ENCODE results near the gene MACROH2A1. TPM values are rescaled to one million over a fixed set of nuclear protein-coding genes. Genes with fewer than 3 reads are reported as not detected.

The MACROH2A1 gene
- total and polyA plus RNA-seq, 2 donors (not counting 1 experiment from before 2014, with no cell fraction given): 95.6 to 191 TPM

DNA sequence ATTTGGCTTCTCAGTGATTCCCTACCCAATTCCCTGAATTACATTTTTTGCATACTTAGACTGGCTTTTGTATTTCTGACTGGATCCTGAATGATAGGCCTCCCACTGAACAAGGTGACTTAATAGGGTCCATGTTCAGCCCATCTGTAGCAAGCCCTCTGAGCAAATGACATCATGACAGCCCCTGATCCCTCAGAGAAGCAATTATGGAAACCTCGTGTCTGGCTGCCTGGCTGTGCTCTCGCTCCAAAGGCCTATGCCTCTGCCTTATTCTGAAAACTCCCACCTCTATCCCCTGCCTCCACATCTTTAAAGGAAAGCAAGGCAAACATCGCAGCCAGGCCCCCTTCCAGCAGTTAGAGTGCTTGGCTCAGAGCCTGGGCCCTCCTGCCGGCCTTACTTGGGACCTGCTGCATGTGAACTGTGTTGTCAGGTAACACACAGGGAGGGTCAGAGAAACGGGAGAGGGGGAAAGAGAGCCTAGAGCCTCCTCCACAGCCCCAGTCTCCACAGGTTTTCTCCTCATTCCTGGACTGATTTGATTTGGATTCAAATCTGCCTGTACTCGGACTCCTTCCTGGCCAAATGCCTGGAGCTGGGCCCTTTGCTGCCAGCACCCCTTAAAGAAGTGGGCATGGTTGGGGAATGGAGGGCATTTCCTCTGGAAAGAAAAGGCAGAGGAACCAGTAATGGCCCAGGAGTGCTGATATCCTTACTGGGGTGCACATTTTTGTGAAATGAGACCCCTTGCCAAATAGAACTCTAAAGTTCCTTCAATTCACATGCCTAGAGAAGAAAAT, 44.3 kb upstream of the MACROH2A1 start:
- Histone ChIP-seq H3K4me1 (ENCODE audit: control insufficient read depth, extremely low read depth, insufficient read depth, low read length) (peaks cover under 1% of the 10 kb centered on the region), H3K4me3 (replicated peaks in 1 of 4; ENCODE audit: control extremely low read depth in 1 of 4, insufficient read depth in 1 of 4, low read depth in 3 of 4, low read length in 4 of 4) (no peak overlapping the region), H3K4me2 (ENCODE audit: extremely low read depth, insufficient read depth, low read length) (no peak overlapping the region), H3K27ac (ENCODE audit: insufficient read depth, low read length) (no peak overlapping the region), H4K20me1 (ENCODE audit: control insufficient read depth, extremely low read depth, insufficient read depth, low read length) (no peaks in the 10 kb centered on the region), H3K9me3 (ENCODE audit: control insufficient read depth, insufficient read depth, low read depth, low read length) (no peaks in the 10 kb centered on the region), H3K36me3 (ENCODE audit: control insufficient read depth, insufficient read depth, low read length) (no peaks in the 10 kb centered on the region), H3K79me2 (ENCODE audit: control insufficient read depth, insufficient read depth, low read length) (no peaks in the 10 kb centered on the region), H2AFZ (ENCODE audit: low read length) (no peak overlapping the region), H3K27me3 (ENCODE audit: control insufficient read depth, insufficient read depth, low read length) (peaks cover 5% of the 10 kb centered on the region), H3K9ac (ENCODE audit: insufficient read depth, low read length) (no peak overlapping the region)
- TF ChIP-seq EZH2 (IDR thresholded peaks at IDR 0.05; ENCODE audit: low read length, missing control alignments): no peak
- TF ChIP-seq, protein P1, sequence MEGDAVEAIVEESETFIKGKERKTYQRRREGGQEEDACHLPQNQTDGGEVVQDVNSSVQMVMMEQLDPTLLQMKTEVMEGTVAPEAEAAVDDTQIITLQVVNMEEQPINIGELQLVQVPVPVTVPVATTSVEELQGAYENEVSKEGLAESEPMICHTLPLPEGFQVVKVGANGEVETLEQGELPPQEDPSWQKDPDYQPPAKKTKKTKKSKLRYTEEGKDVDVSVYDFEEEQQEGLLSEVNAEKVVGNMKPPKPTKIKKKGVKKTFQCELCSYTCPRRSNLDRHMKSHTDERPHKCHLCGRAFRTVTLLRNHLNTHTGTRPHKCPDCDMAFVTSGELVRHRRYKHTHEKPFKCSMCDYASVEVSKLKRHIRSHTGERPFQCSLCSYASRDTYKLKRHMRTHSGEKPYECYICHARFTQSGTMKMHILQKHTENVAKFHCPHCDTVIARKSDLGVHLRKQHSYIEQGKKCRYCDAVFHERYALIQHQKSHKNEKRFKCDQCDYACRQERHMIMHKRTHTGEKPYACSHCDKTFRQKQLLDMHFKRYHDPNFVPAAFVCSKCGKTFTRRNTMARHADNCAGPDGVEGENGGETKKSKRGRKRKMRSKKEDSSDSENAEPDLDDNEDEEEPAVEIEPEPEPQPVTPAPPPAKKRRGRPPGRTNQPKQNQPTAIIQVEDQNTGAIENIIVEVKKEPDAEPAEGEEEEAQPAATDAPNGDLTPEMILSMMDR (conservative IDR thresholded peaks at IDR 0.05 in 1 of 2, IDR thresholded peaks at IDR 0.05 in 1 of 2; ENCODE audit: low read depth in 1 of 2, low read length in 2 of 2): no peak
- DNase-seq (ENCODE audit: low read depth in 2 of 2): peak in 1 of 2 donors; percentile 30

DNA sequence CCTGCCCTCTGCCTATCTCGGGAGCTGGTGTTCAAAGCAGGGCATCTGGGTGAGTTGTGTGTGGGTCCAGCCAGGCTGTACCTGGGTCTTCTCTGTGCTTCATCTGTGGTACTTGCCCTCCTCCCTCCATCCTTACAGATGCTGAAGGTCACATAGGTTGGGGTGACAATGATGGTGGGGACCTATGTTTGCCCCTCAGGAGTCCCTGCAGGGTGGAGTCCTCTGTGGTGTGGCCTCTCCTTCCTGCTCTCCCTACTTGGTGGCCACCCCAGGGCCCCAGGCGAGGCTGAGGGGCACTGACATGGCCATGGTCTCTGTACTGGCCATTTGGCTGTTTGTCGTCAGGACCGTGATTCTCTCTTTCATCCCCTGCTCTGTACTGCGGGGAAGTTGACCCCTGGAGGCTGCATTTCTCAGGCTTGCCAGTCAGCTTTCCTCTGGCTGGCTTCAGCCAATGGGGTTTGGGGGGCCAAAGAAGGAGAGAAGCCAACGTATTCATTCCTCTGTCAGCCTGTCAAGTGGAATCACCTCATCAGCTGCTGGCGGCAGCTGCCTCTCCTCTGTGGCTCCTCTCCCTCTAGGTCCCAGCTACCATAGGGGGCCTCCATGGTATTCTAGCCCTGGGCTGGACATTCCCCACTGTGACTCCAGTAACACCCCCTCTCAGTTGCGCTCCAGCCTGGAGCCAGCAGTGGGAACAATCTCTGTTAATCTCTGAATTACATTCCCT, 43.6 kb upstream of the MACROH2A1 start:
- Histone ChIP-seq H3K4me1 (ENCODE audit: control insufficient read depth, extremely low read depth, insufficient read depth, low read length) (peaks cover 8% of the 10 kb centered on the region), H3K4me2 (ENCODE audit: extremely low read depth, insufficient read depth, low read length) (no peak overlapping the region), H2AFZ (ENCODE audit: low read length) (no peak overlapping the region), H3K36me3 (ENCODE audit: control insufficient read depth, insufficient read depth, low read length) (no peaks in the 10 kb centered on the region), H3K9ac (ENCODE audit: insufficient read depth, low read length) (no peak overlapping the region), H4K20me1 (ENCODE audit: control insufficient read depth, extremely low read depth, insufficient read depth, low read length) (no peaks in the 10 kb centered on the region), H3K27ac (ENCODE audit: insufficient read depth, low read length) (no peak overlapping the region), H3K9me3 (ENCODE audit: control insufficient read depth, insufficient read depth, low read depth, low read length) (no peaks in the 10 kb centered on the region), H3K4me3 (replicated peaks in 1 of 4; ENCODE audit: control extremely low read depth in 1 of 4, insufficient read depth in 1 of 4, low read depth in 3 of 4, low read length in 4 of 4) (no peak overlapping the region), H3K27me3 (ENCODE audit: control insufficient read depth, insufficient read depth, low read length) (no peaks in the 10 kb centered on the region), H3K79me2 (ENCODE audit: control insufficient read depth, insufficient read depth, low read length) (no peaks in the 10 kb centered on the region)
- no peak for DNase-seq (ENCODE audit: low read depth in 2 of 2)
- TF ChIP-seq, protein P1 (conservative IDR thresholded peaks at IDR 0.05 in 1 of 2, IDR thresholded peaks at IDR 0.05 in 1 of 2; ENCODE audit: low read depth in 1 of 2, low read length in 2 of 2): no peak
- TF ChIP-seq EZH2 (IDR thresholded peaks at IDR 0.05; ENCODE audit: low read length, missing control alignments): no peak

DNA sequence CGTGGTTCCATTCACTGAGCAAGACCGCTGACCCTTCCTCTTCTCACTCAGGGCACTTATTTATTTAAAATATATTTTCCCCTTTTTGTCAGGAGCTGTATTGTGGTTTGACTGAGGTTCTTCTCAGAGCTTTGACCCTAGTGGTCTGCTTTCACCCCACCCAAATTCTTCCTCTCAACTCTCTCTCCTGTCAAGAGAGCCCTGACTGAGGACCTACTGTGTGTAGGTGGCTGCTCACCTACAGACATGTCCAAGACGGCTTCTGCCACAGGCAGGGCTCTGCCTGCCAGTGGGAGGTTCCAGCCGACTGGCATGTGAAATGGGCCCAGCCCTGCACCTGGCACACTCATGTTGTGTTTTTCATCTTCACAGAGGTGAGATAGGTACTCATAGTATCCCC, 42.9 kb upstream of the MACROH2A1 start:
- Histone ChIP-seq H3K4me3 (replicated peaks in 1 of 4; ENCODE audit: control extremely low read depth in 1 of 4, insufficient read depth in 1 of 4, low read depth in 3 of 4, low read length in 4 of 4) (no peak overlapping the region), H3K36me3 (ENCODE audit: control insufficient read depth, insufficient read depth, low read length) (no peaks in the 10 kb centered on the region), H2AFZ (ENCODE audit: low read length) (no peak overlapping the region), H3K4me2 (ENCODE audit: extremely low read depth, insufficient read depth, low read length) (no peak overlapping the region), H3K27me3 (ENCODE audit: control insufficient read depth, insufficient read depth, low read length) (no peaks in the 10 kb centered on the region), H3K9me3 (ENCODE audit: control insufficient read depth, insufficient read depth, low read depth, low read length) (no peaks in the 10 kb centered on the region), H3K4me1 (ENCODE audit: control insufficient read depth, extremely low read depth, insufficient read depth, low read length) (peaks cover 9% of the 10 kb centered on the region), H3K79me2 (ENCODE audit: control insufficient read depth, insufficient read depth, low read length) (no peaks in the 10 kb centered on the region), H3K27ac (ENCODE audit: insufficient read depth, low read length) (no peak overlapping the region), H3K9ac (ENCODE audit: insufficient read depth, low read length) (no peak overlapping the region), H4K20me1 (ENCODE audit: control insufficient read depth, extremely low read depth, insufficient read depth, low read length) (no peaks in the 10 kb centered on the region)
- TF ChIP-seq, protein P1 (conservative IDR thresholded peaks at IDR 0.05 in 1 of 2, IDR thresholded peaks at IDR 0.05 in 1 of 2; ENCODE audit: low read depth in 1 of 2, low read length in 2 of 2): no peak
- no peak for TF ChIP-seq EZH2 (IDR thresholded peaks at IDR 0.05; ENCODE audit: low read length, missing control alignments)
- DNase-seq (ENCODE audit: low read depth in 2 of 2): no peak
